HG02759 (cell line): Measurements from ENCODE around the gene PLEKHN1.

Experiments
- ATAC-seq: cut with Tn5 transposase; IDR thresholded peaks from one replicate; pipeline ENCODE4 v1.9.1; 2021; ENCODE audit warnings: mild to moderate bottlenecking, moderate library complexity; ENCODE audit not compliant: unreplicated experiment

The PLEKHN1 gene

DNA sequence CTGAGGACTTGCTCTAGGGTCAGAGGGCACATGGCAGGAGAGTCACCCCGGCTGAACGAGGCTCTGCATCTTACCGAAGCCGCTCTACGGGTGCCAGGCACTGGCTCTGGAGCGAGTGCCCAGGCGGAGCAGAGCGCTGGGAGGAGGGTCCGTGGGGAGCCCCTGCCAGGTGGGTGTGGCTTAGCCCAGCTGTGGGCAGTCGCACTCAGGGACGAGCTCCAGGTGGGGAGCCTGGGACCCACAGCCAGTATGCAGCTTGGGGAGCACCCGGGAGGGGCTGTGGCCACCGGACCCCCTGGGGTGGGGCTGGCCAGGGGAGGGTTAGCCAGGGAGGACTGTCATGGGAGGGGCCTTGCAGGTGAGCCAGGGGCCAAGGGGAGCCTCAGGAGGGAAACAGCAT, 57.4 kb downstream of the PLEKHN1 start:
- ATAC-seq, result no peak

DNA sequence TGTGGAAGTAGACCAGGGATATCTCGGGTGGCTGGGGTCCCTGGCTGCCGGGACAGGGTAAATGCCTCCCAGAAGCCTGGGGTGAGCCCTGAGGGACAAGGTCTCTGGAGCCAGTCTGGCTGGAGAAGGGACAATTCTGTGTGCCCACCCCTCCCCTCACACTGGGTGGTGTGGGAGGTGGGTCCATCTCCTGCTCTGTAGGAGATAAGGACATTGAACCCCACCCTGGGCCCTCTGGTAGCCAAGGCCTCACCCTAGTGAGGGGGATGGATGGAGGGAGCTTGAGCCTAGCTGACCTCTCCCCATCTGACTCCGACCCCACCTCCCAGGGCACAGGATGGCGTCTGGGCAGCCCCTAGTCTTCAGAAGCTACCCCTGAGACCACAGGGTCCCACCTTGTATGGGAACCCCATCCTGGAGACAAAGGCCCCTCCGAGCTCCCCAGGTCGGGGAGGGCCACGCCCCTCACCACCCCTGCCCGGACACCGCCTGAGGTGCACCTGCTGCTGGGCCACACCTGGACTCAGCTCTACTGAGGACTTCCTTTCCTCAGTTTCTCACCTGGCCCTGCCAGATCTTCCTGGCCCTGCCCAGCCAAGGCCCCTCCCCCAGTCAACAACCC, 58.0 kb downstream of the PLEKHN1 start:
- ATAC-seq, result no peak

DNA sequence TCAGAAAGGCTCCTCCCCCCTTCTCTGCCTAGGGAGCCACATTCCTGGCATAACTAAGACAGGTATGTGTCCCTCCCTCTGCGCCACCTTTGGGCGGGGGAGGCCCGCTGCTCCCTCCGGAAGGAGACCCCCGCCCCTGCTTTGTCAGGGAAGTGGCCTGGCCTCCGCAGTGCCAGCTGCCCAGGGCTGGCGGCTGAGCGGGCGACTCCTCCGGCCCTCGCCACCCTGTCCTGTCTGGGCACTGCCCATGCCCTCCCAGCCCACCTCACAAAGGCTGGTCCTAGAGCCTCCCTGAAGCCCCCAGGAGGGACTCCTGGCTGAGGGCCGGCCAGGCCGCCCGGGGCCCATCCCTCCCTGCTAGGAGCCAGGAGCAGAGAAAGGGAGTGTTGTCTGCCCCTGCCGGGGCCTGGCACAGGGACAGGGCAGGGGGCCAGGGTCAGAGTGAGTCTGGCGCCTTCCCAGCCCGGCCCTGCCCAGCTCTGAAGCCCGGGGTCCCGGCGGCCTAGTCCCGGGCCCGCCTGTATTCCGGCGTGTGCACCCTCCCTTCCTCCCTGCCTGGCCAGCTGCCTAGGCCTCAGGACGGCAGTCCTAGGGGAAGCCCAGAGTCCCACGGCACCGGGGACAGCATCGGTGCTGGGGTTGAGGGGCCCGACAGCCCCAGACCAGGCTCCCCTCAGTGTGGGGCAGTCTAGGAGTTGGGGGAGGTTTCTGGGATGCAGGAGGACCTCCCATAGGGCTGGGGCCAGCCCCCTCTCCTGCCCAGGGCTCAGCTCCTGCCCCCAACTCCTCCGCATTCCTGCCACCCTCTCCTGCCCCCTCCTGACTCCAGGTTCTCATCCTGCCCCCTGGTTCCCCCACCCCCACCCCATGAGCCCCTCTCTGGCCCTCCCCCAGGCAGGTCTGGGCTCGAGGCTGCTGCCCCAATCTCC, 58.8 kb downstream of the PLEKHN1 start:
- ATAC-seq, result no peak
